Measurements from ENCODE around the gene REM1. TPM values are rescaled to one million over a fixed set of nuclear protein-coding genes. Genes with fewer than 3 reads are reported as not detected.
"Not testable (repeated sequence)": the region's sequence is repeated elsewhere in the genome, so short reads cannot be mapped to it uniquely, and the experiment has no call there.

The REM1 gene
- total RNA-seq, 2 donors from 2014 or later, result not detected

DNA sequence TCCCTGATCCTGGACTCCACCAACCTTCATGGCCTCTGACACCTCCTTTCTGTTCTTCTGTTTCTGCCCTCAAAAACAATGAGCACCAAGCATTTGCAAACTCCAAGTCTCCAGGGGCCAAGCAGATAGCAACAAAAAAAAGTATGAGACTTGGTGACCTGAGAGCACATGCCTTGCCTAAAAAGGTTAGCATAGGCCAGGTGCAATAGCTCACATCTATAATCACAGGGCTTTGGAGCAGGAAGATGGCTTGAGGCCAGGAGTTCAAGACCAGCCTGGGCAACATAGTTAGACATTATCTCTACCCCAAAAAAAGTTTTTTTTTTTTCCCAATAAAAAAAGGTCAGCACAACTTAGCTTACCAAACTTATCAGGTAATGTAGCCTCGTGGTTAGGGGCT is 25.4 kb downstream of the REM1 start:
- peaks cover 17 to 25% of the 10 kb centered on the region in 2 donors for H3K27me3 Mint-ChIP-seq
- DNase-seq (ENCODE audit: low spot score) (no peak), ATAC-seq (no peak)
- H3K27ac Mint-ChIP-seq, result no peak overlapping the region
- peaks cover 6 to 7% of the 10 kb centered on the region in 2 donors for H3K4me1 Mint-ChIP-seq (ENCODE audit: low read depth in 2 of 2)
- no peaks in the 10 kb centered on the region for H3K36me3 Mint-ChIP-seq
- H3K9me3 Mint-ChIP-seq, result no peaks in the 10 kb centered on the region
- no peak overlapping the region for H3K4me3 Mint-ChIP-seq

- H3K36me3 Mint-ChIP-seq; H3K4me3 Mint-ChIP-seq; H3K4me1 Mint-ChIP-seq (ENCODE audit: low read depth in 2 of 2); H3K27ac Mint-ChIP-seq; H3K9me3 Mint-ChIP-seq: not testable (repeated sequence)
- peaks cover 12 to 16% of the 10 kb centered on the region in 2 donors for H3K27me3 Mint-ChIP-seq
- peak; percentile 87 to 91 for ATAC-seq
- peak; percentile 77 for DNase-seq (ENCODE audit: low spot score)
Measured at GRCh38 chr20:31502884-31503673, 28.0 kb downstream of the REM1 start.

- DNase-seq (ENCODE audit: low spot score) (no peak), ATAC-seq (no peak)
- Mint-ChIP-seq H3K36me3 (peaks cover 4% of the 10 kb centered on the region), H3K4me3 (no peak overlapping the region), H3K27ac (no peak overlapping the region), H3K9me3 (peaks cover 3% of the 10 kb centered on the region), H3K4me1 (ENCODE audit: low read depth in 2 of 2) (peaks cover 6 to 7% of the 10 kb centered on the region in 2 donors), H3K27me3 (peaks cover 18% of the 10 kb centered on the region in 2 donors)
Measured at GRCh38 chr20:31505903-31506302, 30.8 kb downstream of the REM1 start.

DNA sequence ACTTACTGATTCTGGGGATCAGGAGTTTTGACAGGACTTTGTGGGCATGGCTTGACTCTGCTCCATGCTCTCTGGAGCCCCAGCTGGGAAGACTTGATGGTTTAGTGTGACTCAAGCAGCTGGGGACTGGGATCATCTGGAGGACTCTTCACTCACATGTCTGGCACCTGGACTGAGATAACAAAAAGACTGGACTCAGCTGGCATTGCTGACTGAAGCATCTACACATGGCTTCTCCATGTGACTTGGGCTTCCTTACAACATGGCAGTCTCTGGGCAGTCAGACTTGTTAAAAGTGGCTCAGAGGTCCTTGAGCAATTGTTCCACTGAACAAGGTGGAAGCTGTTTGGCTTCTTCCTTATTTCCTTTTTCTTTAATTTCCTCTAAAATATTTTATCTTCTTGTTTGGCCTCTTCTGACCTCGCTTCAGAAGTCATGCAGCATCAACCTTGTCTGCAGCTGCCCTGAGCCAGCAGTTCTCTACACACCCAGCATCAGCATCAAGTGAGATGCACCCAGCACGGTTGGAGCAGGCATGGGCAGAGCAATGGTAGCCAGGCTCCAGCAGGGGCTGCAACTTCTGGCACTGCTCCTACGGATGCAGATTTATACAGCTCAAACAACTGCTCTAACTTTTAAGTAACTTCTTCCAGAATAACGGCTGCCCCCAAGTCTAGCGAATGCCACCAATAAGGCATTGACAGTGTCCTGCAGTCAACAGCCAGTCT is 33.6 kb downstream of the REM1 start:
- H3K27ac Mint-ChIP-seq, result no peak overlapping the region
- ATAC-seq, result no peak
- H3K4me3 Mint-ChIP-seq, result no peak overlapping the region
- peaks cover 4% of the 10 kb centered on the region for H3K36me3 Mint-ChIP-seq
- H3K27me3 Mint-ChIP-seq, result peaks cover 15 to 16% of the 10 kb centered on the region in 2 donors
- DNase-seq (ENCODE audit: low spot score), result no peak
- peaks cover 3% of the 10 kb centered on the region for H3K9me3 Mint-ChIP-seq
- peaks cover 2 to 3% of the 10 kb centered on the region in 2 donors for H3K4me1 Mint-ChIP-seq (ENCODE audit: low read depth in 2 of 2)

DNA sequence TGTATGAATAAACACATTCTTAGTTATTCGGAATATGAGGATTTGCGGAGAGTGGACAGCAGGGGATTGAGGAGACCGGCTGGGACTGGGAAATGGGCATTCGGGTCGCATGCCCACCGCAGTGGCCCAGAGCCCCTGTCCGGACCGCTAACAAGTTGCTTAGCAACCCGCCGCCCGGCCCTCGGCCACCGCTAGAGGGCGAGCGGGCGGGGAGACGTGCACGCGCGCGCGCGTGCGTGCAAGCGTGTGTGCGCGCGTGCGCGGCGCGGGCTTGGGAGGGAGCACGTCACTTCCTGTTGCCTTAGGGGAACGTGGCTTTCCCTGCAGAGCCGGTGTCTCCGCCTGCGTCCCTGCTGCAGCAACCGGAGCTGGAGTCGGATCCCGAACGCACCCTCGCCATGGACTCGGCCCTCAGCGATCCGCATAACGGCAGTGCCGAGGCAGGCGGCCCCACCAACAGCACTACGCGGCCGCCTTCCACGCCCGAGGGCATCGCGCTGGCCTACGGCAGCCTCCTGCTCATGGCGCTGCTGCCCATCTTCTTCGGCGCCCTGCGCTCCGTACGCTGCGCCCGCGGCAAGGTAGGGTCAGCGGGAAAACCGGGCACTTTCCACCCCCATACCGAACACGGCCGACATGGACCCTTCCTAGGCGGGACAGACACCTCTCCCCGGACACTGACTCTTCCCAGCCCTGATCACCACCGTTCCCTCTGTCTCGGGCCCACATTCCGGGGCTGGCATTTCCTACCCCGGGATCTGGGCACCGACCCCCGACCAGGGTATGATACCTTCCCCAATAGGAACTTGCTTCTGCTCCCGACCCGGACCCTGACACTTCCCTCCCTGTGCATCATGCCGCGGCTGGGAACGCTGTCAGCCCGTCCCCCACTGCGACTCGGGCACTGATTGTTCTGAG is 39.3 kb downstream of the REM1 start, which contains the start of gene HM13:
Gene HM13 (plus strand): TSS at position 289 of the 918 bp plus-strand sequence. CDS start 110 bp downstream, at position 399.
- H3K36me3 Mint-ChIP-seq, result peaks cover 3% of the 10 kb centered on the region
- DNase-seq (ENCODE audit: low spot score), result peak; percentile 90
- H3K27me3 Mint-ChIP-seq, result no peaks in the 10 kb centered on the region
- H3K4me3 Mint-ChIP-seq, result no peak within 1 kb of the TSS
- peaks cover 4 to 6% of the 10 kb centered on the region in 2 donors for H3K4me1 Mint-ChIP-seq (ENCODE audit: low read depth in 2 of 2)
- no peaks in the 10 kb centered on the region for H3K9me3 Mint-ChIP-seq
- peak; percentile 94 for ATAC-seq
- no peak within 1 kb of the TSS for H3K27ac Mint-ChIP-seq

DNA sequence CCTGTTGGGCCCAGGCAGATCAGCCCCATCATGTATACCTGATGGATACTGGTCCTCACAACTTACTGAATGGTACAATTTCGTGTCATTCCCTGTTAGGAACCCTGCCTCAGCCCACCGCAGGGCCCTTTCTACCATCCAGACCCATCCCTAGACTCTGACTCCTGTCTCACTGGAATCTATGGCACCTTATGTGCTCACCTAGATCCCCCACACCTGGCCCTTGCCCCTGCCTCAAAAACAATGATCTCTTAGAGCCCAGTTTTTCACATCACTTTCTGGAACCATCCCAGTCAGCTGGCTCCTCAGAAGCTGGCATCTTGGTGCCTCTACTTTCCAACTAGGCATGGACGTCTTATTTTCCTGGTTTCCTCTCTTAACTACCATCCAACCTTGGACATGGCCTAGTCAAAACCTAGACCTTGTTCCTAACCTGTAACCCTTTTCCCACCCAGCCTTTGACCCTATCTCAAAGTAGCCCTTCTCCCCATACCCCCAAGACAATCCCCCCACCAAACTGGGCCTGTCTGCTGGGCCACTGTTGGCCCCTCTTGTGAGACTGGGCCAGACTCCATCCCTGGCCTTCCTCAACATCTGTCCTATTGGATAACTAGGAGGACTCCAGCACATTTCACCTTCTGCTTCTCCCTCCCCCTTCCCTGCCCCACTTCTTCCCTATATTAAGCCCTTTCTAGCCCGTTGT is 40.1 kb downstream of the REM1 start:
- Mint-ChIP-seq H3K9me3 (no peaks in the 10 kb centered on the region), H3K27ac (no peak overlapping the region), H3K27me3 (no peaks in the 10 kb centered on the region), H3K4me3 (no peak overlapping the region), H3K4me1 (ENCODE audit: low read depth in 2 of 2) (peaks cover 9 to 11% of the 10 kb centered on the region in 2 donors), H3K36me3 (peaks cover 4% of the 10 kb centered on the region)
- ATAC-seq (no peak), DNase-seq (ENCODE audit: low spot score) (no peak)

DNA sequence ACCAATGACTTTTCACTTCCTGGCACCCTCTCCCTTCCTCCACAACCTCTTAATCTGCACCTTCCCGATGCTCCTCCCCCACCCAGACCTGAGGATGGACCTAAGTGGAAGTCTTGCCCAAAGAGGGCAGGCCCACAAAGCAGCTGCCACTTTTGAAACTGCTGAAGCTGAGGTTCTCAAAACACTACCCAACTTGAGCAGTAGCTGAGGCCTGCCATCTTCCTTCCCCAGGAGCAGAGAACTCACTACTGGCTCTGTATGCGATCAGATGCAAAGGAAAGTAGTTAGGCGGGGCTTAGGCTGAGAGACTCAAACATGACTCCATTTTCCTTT is 40.7 kb downstream of the REM1 start:
- no peaks in the 10 kb centered on the region for H3K9me3 Mint-ChIP-seq
- no peak for DNase-seq (ENCODE audit: low spot score)
- peaks cover 14 to 16% of the 10 kb centered on the region in 2 donors for H3K4me1 Mint-ChIP-seq (ENCODE audit: low read depth in 2 of 2)
- ATAC-seq, result no peak
- H3K27me3 Mint-ChIP-seq, result no peaks in the 10 kb centered on the region
- H3K4me3 Mint-ChIP-seq, result no peak overlapping the region
- peaks cover 4% of the 10 kb centered on the region for H3K36me3 Mint-ChIP-seq
- H3K27ac Mint-ChIP-seq, result no peak overlapping the region

GRCh38 chr20:31516166-31516565 is 41.1 kb downstream of the REM1 start:
- Mint-ChIP-seq H3K36me3 (peaks cover 4% of the 10 kb centered on the region), H3K4me1 (ENCODE audit: low read depth in 2 of 2) (peaks cover 15 to 16% of the 10 kb centered on the region in 2 donors), H3K27me3 (no peaks in the 10 kb centered on the region), H3K9me3 (no peaks in the 10 kb centered on the region), H3K27ac (no peak overlapping the region), H3K4me3 (no peak overlapping the region)
- ATAC-seq, result no peak
- DNase-seq (ENCODE audit: low spot score), result no peak

DNA sequence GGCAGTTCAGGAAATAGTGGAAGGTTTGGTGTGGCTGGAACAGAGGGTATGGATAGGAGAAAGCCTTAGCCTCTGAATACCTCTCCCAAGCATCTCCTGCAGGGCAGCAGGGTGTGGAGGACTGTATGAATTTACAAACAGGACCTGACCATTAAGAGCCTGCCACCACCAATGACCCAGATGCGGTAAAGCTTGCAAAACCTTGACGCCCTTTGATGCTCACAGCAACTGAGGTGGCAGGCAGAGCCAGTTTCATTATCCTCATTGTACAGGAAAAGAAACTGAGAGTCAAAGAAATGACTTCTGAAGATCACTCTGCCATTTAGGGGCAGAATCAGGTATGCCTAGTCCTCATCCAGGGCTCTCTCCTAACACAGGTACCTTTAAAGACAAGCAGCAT is 41.6 kb downstream of the REM1 start:
- Mint-ChIP-seq H3K36me3 (peaks cover 4% of the 10 kb centered on the region), H3K4me3 (no peak overlapping the region), H3K27me3 (no peaks in the 10 kb centered on the region), H3K27ac (no peak overlapping the region), H3K9me3 (no peaks in the 10 kb centered on the region), H3K4me1 (ENCODE audit: low read depth in 2 of 2) (peaks cover 15 to 16% of the 10 kb centered on the region in 2 donors)
- no peak for DNase-seq (ENCODE audit: low spot score)
- ATAC-seq, result peak; percentile 47 to 57

GRCh38 chr20:31517373-31517772 is 42.3 kb downstream of the REM1 start:
- no peak overlapping the region for H3K27ac Mint-ChIP-seq
- no peak for ATAC-seq
- peaks cover 15 to 20% of the 10 kb centered on the region in 2 donors for H3K4me1 Mint-ChIP-seq (ENCODE audit: low read depth in 2 of 2)
- no peak overlapping the region for H3K4me3 Mint-ChIP-seq
- H3K36me3 Mint-ChIP-seq, result peaks cover 4% of the 10 kb centered on the region
- DNase-seq (ENCODE audit: low spot score), result no peak
- no peaks in the 10 kb centered on the region for H3K27me3 Mint-ChIP-seq
- no peaks in the 10 kb centered on the region for H3K9me3 Mint-ChIP-seq

GRCh38 chr20:31521267-31521666 is 46.2 kb downstream of the REM1 start:
- Mint-ChIP-seq H3K4me1 (ENCODE audit: low read depth in 2 of 2) (peaks cover 20 to 36% of the 10 kb centered on the region in 2 donors), H3K36me3 (peaks cover 10% of the 10 kb centered on the region)
- H3K4me3 Mint-ChIP-seq; ATAC-seq; H3K27me3 Mint-ChIP-seq; H3K27ac Mint-ChIP-seq; DNase-seq (ENCODE audit: low spot score); H3K9me3 Mint-ChIP-seq: not testable (repeated sequence)

GRCh38 chr20:31522731-31523130 is 47.6 kb downstream of the REM1 start:
- Mint-ChIP-seq H3K9me3 (no peaks in the 10 kb centered on the region), H3K36me3 (peaks cover 14% of the 10 kb centered on the region)

More at GRCh38 chr20:31522731-31523130, 47.6 kb downstream of the REM1 start:
- peaks cover 20 to 36% of the 10 kb centered on the region in 2 donors for H3K4me1 Mint-ChIP-seq (ENCODE audit: low read depth in 2 of 2)
- DNase-seq (ENCODE audit: low spot score) (no peak), ATAC-seq (no peak)
- no peaks in the 10 kb centered on the region for H3K27me3 Mint-ChIP-seq
- H3K27ac Mint-ChIP-seq, result no peak overlapping the region
- no peak overlapping the region for H3K4me3 Mint-ChIP-seq
